ENCODE measurements around the gene ACTRT3.

DNA sequence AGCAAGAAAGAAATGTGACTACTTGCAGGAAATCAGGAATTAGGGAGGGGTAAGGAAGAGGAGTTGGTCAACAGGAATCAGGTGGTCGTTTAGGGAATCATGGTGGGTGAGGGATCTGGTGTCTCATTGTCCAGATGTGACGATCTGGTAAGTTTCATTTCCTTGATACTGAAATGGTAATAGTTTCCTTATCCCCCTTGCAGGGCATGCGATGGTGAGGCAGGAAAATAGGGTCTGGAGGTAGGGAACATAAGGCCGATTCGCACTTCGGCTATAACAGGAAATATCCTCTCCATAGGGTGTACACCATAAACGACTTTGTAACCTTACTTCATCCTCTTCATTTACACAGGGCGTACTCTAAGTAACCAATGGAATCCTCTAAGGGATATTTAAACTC is 43.9 kb upstream of the ACTRT3 start:
- TF ChIP-seq POLR2A (IDR thresholded peaks at IDR 0.05) = no peak
- TF ChIP-seq, protein P1, sequence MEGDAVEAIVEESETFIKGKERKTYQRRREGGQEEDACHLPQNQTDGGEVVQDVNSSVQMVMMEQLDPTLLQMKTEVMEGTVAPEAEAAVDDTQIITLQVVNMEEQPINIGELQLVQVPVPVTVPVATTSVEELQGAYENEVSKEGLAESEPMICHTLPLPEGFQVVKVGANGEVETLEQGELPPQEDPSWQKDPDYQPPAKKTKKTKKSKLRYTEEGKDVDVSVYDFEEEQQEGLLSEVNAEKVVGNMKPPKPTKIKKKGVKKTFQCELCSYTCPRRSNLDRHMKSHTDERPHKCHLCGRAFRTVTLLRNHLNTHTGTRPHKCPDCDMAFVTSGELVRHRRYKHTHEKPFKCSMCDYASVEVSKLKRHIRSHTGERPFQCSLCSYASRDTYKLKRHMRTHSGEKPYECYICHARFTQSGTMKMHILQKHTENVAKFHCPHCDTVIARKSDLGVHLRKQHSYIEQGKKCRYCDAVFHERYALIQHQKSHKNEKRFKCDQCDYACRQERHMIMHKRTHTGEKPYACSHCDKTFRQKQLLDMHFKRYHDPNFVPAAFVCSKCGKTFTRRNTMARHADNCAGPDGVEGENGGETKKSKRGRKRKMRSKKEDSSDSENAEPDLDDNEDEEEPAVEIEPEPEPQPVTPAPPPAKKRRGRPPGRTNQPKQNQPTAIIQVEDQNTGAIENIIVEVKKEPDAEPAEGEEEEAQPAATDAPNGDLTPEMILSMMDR (IDR thresholded peaks at IDR 0.05) = no peak
